Activated T-cell treated with anti-CD3 and anti-CD28 coated beads, Interleukin-2, amount 50 U/mL, for 4 hours (primary cell): ENCODE results near the gene PSME2. TPM values are rescaled to one million over a fixed set of nuclear protein-coding genes. Genes with fewer than 3 reads are reported as not detected.

ENCODE experiments used
- ATAC-seq, 2 donors: fragments of 200-7000 bp; cut with Tn5 transposase; one replicate each; pipeline ENCODE4 v1.10.0; 2021
- DNase-seq: peaks from one replicate; pipeline ENCODE4 v3.0.0-alpha.2; 2020
- H3K27me3 Mint-ChIP-seq: one replicate; pipeline ENCODE4 v1.8.0; 2021; ENCODE audit warnings: low read depth, mixed read lengths
- H3K36me3 Mint-ChIP-seq: one replicate; pipeline ENCODE4 v1.8.0; 2022; ENCODE audit warnings: mixed read lengths; ENCODE audit not compliant: insufficient read depth
- H3K4me1 Mint-ChIP-seq: one replicate; pipeline ENCODE4 v1.8.0; 2021; ENCODE audit warnings: low read depth, mixed read lengths
- H3K4me3 Mint-ChIP-seq: one replicate; pipeline ENCODE4 v1.8.0; 2021; ENCODE audit warnings: mild to moderate bottlenecking, moderate library complexity, mixed read lengths
- H3K9me3 Mint-ChIP-seq: one replicate; pipeline ENCODE4 v1.8.0; 2021; ENCODE audit warnings: mixed read lengths
- total RNA-seq, 3 donors: library from RNA; stranded (reverse); gene quantifications; one replicate each; pipeline ENCODE4 v1.2.1, GENCODE V29; 2021

PSME2 gene, protein sequence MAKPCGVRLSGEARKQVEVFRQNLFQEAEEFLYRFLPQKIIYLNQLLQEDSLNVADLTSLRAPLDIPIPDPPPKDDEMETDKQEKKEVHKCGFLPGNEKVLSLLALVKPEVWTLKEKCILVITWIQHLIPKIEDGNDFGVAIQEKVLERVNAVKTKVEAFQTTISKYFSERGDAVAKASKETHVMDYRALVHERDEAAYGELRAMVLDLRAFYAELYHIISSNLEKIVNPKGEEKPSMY
- 100 to 1,000 TPM; 433 to 479 (median 471) TPM for total RNA-seq

DNA sequence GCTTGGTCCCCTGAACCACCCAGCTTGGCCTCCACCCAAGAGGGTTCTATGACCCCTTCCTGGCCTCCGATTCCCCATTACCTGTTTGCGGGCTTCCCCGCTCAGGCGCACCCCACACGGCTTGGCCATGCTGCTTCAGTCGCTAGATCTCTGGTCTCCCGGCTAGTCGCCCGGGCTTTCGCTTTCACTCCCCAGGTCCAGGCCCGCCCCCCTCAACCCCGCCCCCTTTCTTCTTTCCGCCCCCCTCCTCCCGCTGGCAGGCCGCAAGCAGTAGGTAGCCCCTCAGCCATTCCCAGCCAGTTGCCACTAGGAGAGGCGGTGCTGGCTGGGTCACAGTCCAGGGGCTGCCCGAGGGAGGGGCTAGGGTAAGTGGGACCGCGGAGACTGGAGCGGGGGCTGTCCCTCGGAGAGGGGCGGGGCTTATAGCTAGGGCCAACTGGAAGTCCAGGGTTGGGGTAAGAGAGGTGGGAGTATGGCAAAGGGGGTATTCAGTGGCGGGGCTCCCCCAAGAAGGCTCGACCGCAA is at the start of gene PSME2:
Gene PSME2 (minus strand): TSS at position 158 of the 525 bp plus-strand sequence. CDS start 29 bp downstream, at position 129.
- peaks cover 42% of the 10 kb centered on the region for H3K36me3 Mint-ChIP-seq
- H3K4me1 Mint-ChIP-seq: peaks cover 62% of the 10 kb centered on the region
- peak within 1 kb of the TSS; percentile 98 for H3K4me3 Mint-ChIP-seq
- H3K9me3 Mint-ChIP-seq: no peaks in the 10 kb centered on the region
- peak; percentile 67 to 73 for ATAC-seq
- H3K27me3 Mint-ChIP-seq: no peaks in the 10 kb centered on the region
- DNase-seq: peak; percentile 72

DNA sequence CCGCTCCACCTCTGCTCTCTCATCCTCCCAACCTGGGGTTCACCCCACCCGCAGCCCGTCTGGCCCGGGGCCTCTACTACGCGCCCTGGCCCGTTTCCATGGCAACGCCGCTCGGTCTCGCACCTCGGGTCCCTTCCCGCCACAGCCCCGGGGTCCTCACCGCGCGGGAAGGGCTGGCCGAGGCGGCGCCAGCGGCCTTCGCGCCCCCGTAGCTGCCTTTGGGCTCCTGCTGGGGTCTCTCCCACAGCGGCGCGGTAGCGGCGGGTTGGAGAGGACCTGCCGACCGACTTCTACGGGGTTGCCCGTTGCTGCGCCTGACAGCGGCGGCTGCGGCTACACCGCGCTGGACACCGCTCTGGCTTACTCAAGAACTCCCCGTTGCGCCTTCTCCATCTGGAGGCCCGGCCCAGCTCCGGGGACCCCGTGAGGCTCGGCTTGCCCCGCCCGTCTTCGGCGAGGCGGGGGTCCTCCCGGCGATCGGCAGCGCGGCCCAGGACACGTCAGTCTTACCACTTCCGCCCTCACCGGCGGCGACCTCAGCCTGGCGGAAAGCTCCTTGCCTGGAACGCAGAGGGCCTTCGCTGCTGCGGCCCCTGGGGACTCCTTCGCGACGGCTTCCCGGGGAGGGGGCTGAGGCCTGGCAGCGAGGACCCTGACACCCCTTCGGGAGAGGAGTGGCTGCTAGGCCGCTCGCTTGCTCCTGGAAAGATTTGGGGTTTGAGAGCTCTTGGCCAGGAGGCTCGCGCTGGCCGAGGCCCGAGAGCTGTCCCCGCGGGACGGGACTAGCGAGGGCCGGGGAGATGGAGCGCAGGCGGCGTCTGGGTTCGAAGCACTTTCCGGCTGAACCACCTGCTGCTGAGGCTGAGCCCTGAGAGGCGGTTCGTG is 49.0 kb upstream of the PSME2 start, which contains the start of gene TM9SF1:
Gene TM9SF1 (minus strand): TSS at position 256 of the 885 bp plus-strand sequence. CDS start 422 bp downstream, outside the sequence.
- H3K9me3 Mint-ChIP-seq: no peaks in the 10 kb centered on the region
- H3K27me3 Mint-ChIP-seq: no peaks in the 10 kb centered on the region
- DNase-seq: peak; percentile 83
- peaks cover 24% of the 10 kb centered on the region for H3K36me3 Mint-ChIP-seq
- H3K4me1 Mint-ChIP-seq: peaks cover 45% of the 10 kb centered on the region
- ATAC-seq: peak; percentile 94 to 96
- H3K4me3 Mint-ChIP-seq: peak within 1 kb of the TSS; percentile 97

DNA sequence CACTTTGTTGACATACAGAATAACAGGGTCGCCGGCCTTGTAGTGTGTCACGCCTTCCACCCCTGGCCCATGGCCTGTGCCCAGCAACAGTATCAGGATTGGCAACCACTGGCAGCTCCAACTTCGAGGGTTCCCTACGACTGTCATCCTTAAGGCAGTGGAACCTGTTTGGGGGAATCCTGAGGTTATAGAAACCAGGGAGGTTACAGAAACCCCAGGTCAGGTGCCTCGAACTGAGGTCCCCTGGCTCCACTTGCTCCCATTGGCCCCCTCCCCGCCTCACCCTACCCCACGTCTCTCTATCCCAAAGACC is 48.4 kb upstream of the PSME2 start:
- Mint-ChIP-seq H3K36me3 (peaks cover 25% of the 10 kb centered on the region), H3K4me3 (peak overlapping the region; percentile 97), H3K4me1 (peaks cover 48% of the 10 kb centered on the region), H3K9me3 (no peaks in the 10 kb centered on the region), H3K27me3 (no peaks in the 10 kb centered on the region)
- DNase-seq: no peak
- no peak for ATAC-seq

DNA sequence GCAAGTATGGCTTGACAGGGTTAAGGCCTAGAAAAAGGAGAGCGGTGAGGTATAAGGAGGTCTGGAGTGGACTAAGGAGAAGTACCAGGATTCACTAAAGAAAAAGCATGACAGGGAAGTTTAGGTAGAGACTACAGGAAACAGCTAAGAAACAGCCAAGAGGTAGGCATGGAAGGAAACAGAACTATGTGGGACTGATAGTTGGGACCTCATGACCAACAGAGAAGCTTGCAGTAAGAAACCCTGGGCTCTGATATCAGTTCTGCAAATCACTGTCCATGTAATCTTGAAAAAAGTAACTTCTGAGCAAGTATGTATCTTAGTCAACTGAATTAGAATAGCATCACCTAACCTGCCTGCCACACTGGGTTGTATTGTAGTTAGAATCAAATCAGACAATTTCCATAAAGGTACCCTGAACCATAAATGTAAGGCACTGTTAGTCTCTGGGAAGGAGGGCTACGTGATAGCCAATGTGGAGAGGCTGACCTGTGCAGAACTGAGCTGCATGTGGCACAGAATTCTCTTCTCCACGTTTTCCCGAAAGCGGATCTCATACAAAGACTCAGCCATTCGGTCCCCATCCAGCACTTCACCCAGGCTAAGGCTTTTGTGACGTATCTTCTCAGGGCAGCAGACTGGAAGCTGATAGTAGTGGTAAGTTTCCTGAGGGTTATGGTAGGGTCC is 47.9 kb upstream of the PSME2 start:
- Mint-ChIP-seq H3K4me1 (peaks cover 50% of the 10 kb centered on the region), H3K9me3 (no peaks in the 10 kb centered on the region)
- ATAC-seq: no peak

GRCh38 chr14:24192933-24193332 is 46.5 kb upstream of the PSME2 start:
- no peak for ATAC-seq
- Mint-ChIP-seq H3K9me3 (no peaks in the 10 kb centered on the region), H3K4me1 (peaks cover 51% of the 10 kb centered on the region), H3K4me3 (no peak overlapping the region), H3K27me3 (no peaks in the 10 kb centered on the region), H3K36me3 (peaks cover 20% of the 10 kb centered on the region)
- no peak for DNase-seq

More for the DNA sequence above, 47.9 kb upstream of the PSME2 start:
- Mint-ChIP-seq H3K27me3 (no peaks in the 10 kb centered on the region), H3K36me3 (peaks cover 24% of the 10 kb centered on the region), H3K4me3 (peak overlapping the region; percentile 97)
- no peak for DNase-seq

DNA sequence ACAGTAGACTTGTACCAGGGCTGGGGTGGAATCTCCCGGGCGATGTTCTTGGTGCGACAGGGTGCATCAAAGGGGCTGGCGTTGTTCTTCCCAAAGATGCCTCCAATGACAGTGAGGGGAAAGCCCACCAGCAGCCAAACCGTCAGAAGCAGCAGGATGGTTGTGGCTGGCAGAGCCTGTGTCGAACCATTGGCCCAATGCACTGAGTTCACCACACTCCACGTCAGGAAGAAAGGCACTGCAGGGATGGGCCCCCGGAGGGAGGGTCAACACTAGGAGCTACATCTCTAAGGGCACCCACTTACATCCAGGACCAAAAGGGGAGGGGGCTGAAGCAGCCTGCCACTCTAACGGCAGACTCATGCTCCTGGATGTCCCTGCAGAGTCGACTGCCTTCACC is 44.0 kb upstream of the PSME2 start:
- no peaks in the 10 kb centered on the region for H3K27me3 Mint-ChIP-seq

GRCh38 chr14:24189460-24189859 is 43.0 kb upstream of the PSME2 start:
- peaks cover 32% of the 10 kb centered on the region for H3K36me3 Mint-ChIP-seq
- no peaks in the 10 kb centered on the region for H3K9me3 Mint-ChIP-seq
- H3K27me3 Mint-ChIP-seq: no peaks in the 10 kb centered on the region
- DNase-seq (no peak), ATAC-seq (no peak)
- H3K4me1 Mint-ChIP-seq: peaks cover 46% of the 10 kb centered on the region
- H3K4me3 Mint-ChIP-seq: no peak overlapping the region

More for the DNA sequence above, 44.0 kb upstream of the PSME2 start:
- H3K4me3 Mint-ChIP-seq: no peak overlapping the region
- no peaks in the 10 kb centered on the region for H3K9me3 Mint-ChIP-seq
- peaks cover 51% of the 10 kb centered on the region for H3K4me1 Mint-ChIP-seq
- DNase-seq (no peak), ATAC-seq (no peak)
- peaks cover 29% of the 10 kb centered on the region for H3K36me3 Mint-ChIP-seq

DNA sequence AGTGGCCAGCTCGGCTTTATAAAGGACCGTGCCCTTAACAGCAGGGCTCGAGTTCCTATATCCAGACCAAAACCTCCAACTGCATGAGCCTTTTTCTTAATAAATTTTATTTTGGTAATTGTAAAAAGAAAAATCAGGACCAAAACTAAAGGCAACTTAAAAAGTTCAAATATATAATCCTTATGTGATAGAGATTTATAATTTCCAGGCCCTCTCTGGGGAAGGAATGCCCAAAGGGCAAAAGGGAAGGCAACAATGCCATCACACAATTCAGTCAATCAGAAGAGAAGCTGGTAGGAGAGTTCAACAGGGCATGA is 42.6 kb upstream of the PSME2 start:
- no peaks in the 10 kb centered on the region for H3K9me3 Mint-ChIP-seq

DNA sequence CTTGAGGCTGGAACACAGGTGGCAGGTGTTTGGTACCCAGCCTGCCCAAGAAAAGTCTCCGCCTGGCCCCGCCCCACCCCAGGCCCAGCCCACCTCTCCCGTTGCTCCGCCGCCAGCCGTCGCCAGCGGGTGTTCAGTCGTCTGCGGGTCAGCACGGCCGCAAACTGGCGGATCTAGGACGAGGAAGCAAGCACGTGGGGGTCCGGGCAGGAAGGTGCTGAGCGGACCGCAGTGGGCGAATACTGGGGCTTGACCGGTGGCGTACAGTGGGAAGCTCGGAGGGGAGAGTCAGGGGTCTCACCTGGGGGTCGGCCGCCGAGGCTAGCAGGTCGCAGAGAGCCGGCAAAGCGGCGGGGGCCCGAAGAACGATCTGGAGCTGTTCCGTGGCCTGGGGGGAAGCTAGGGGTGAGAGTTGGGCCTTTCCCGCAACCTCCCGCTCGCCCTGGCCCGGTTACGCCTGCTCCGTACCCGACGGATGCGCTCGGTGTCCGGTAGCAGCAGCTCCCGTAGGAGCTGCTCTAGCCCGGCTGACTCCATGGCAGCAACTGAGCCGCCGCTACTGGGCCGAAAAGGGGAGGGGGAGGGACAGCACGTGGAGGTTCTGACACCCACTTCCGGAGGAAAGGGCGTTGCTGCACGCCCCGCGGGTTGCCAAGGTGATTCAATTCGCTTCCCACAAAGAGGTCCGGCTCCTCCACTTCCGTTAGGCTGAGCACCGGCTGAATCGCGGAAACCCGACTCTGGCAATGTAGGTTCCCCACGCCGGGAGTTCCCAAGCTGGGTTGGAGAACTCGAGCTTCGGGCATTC is 42.0 kb upstream of the PSME2 start, which contains the start of gene IPO4:
Gene IPO4 (minus strand): TSS at position 566 of the 808 bp plus-strand sequence. CDS start 29 bp downstream, at position 537.
- peaks cover 34% of the 10 kb centered on the region for H3K36me3 Mint-ChIP-seq
- ATAC-seq: peak; percentile 93 to 94
- no peaks in the 10 kb centered on the region for H3K27me3 Mint-ChIP-seq
- H3K4me3 Mint-ChIP-seq: peak within 1 kb of the TSS; percentile 94
- H3K9me3 Mint-ChIP-seq: no peaks in the 10 kb centered on the region
- peak; percentile 94 for DNase-seq
- peaks cover 40% of the 10 kb centered on the region for H3K4me1 Mint-ChIP-seq

More for the DNA sequence above, 42.6 kb upstream of the PSME2 start:
- Mint-ChIP-seq H3K4me3 (peak overlapping the region; percentile 94), H3K36me3 (peaks cover 32% of the 10 kb centered on the region), H3K27me3 (no peaks in the 10 kb centered on the region), H3K4me1 (peaks cover 42% of the 10 kb centered on the region)
- no peak for DNase-seq
- no peak for ATAC-seq

- DNase-seq: no peak
- Mint-ChIP-seq H3K4me3 (peak overlapping the region; percentile 94), H3K27me3 (no peaks in the 10 kb centered on the region), H3K4me1 (peaks cover 34% of the 10 kb centered on the region), H3K9me3 (no peaks in the 10 kb centered on the region), H3K36me3 (peaks cover 36% of the 10 kb centered on the region)
- no peak for ATAC-seq
Observed at GRCh38 chr14:24187539-24187915, 41.1 kb upstream of the PSME2 start.

- no peak for DNase-seq
- no peak for ATAC-seq
- Mint-ChIP-seq H3K4me1 (peaks cover 29% of the 10 kb centered on the region), H3K9me3 (no peaks in the 10 kb centered on the region), H3K27me3 (no peaks in the 10 kb centered on the region), H3K4me3 (peak overlapping the region; percentile 94), H3K36me3 (peaks cover 35% of the 10 kb centered on the region)
Observed at GRCh38 chr14:24186831-24187538, 40.6 kb upstream of the PSME2 start.

DNA sequence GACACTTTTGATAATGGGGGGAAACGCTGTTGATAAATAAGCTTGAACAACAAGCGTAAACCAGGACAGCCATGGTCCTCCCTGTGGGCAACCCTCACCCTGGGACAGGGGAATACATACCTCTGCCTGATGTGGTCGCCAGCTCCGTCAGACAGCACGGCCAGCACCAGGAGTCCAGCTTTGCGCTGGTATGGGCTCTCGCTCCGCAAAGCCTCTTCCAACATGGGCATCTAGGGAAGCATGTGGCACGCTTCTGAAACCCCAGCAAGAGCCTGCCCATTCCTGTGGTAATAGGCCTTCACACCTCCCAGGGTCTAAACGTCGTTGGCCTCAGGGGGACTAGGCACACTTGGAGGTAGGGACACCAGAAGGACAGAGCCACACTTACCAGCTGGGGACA is 39.3 kb upstream of the PSME2 start:
- H3K27me3 Mint-ChIP-seq: no peaks in the 10 kb centered on the region
- H3K4me3 Mint-ChIP-seq: no peak overlapping the region
- peaks cover 36% of the 10 kb centered on the region for H3K36me3 Mint-ChIP-seq
- ATAC-seq: no peak
- no peaks in the 10 kb centered on the region for H3K9me3 Mint-ChIP-seq
- H3K4me1 Mint-ChIP-seq: peaks cover 26% of the 10 kb centered on the region
- DNase-seq: no peak

DNA sequence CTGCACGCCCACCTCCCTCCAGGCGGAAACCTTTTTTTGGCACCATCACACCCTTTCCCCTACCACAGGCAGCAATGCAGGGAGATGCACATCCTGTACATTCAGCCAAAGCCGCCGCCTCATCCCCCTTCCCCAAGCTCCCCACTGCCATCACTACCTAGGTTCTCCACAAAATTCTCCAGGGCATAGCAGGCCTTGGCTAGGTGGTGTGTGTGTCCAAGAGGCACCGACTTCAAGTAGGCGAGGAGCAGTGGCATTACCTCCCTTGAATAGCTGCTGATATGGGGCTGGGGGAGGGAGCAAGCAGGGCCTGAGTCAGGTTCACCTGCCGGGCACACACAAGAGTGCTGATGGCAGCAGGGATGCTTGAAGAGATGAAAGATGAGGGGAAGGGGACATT is 38.6 kb upstream of the PSME2 start:
- Mint-ChIP-seq H3K27me3 (no peaks in the 10 kb centered on the region), H3K9me3 (no peaks in the 10 kb centered on the region), H3K4me3 (no peak overlapping the region), H3K36me3 (peaks cover 37% of the 10 kb centered on the region), H3K4me1 (peaks cover 25% of the 10 kb centered on the region)
- DNase-seq: no peak
- ATAC-seq: no peak
